NOMO-1 (cell line): ENCODE measurements around the gene CX3CL1.
A peak's percentile ranks its signal among the peaks of the same experiment; 100 is the strongest.
"Not testable (repeated sequence)": the region's sequence is repeated elsewhere in the genome, so short reads cannot be mapped to it uniquely, and the experiment has no call there.

Experiments used
- DNase-seq, 2 experiments: peaks; one replicate each; lab custom pipeline; 2025; ENCODE audit not compliant: unreplicated experiment in 2 of 2; lab: John Stamatoyannopoulos, UW

Gene CX3CL1

GRCh38 chr16:57372372-57373116 is at the start of gene CX3CL1:
TSS of gene CX3CL1 (plus strand) at chr16:57372490. CDS start at chr16:57372569, 79 bp downstream.
- DNase-seq, result no peak

GRCh38 chr16:57324749-57325148 is 47.5 kb upstream of the CX3CL1 start:
- peak in 1 of 2 experiments; percentile 46 for DNase-seq

GRCh38 chr16:57325458-57325857 is 46.8 kb upstream of the CX3CL1 start:
- DNase-seq, result no peak

- DNase-seq, result no peak
These were observed 42.5 kb upstream of the CX3CL1 start for GRCh38 chr16:57329718-57330327.

- no peak for DNase-seq
These were observed 40.9 kb upstream of the CX3CL1 start for GRCh38 chr16:57331355-57331754.

- no peak for DNase-seq
These were observed 38.9 kb upstream of the CX3CL1 start for GRCh38 chr16:57333402-57333801.

GRCh38 chr16:57335366-57335765 is 36.9 kb upstream of the CX3CL1 start:
- no peak for DNase-seq

- peak in 1 of 2 experiments; percentile 37 for DNase-seq
These were observed 31.2 kb upstream of the CX3CL1 start for GRCh38 chr16:57341062-57341440.

GRCh38 chr16:57341441-57342303 is 30.6 kb upstream of the CX3CL1 start:
- DNase-seq, result peak; percentile 60 to 85

- not testable (repeated sequence) for DNase-seq
These were observed 29.7 kb upstream of the CX3CL1 start for GRCh38 chr16:57342606-57343005.

GRCh38 chr16:57343221-57343620 is 29.1 kb upstream of the CX3CL1 start:
- DNase-seq, result peak; percentile 62 to 69

GRCh38 chr16:57344094-57344493 is 28.2 kb upstream of the CX3CL1 start:
- DNase-seq, result not testable (repeated sequence)

- DNase-seq, result no peak
These were observed 27.3 kb upstream of the CX3CL1 start for GRCh38 chr16:57345021-57345420.

- DNase-seq, result no peak
These were observed 26.6 kb upstream of the CX3CL1 start for GRCh38 chr16:57345666-57346204.

- DNase-seq, result no peak
These were observed 24.4 kb upstream of the CX3CL1 start for GRCh38 chr16:57347858-57348257.

- peak in 1 of 2 experiments; percentile 27 for DNase-seq
These were observed 24.0 kb upstream of the CX3CL1 start for GRCh38 chr16:57348327-57348726.

- peak; percentile 77 to 84 for DNase-seq
These were observed 22.9 kb upstream of the CX3CL1 start for GRCh38 chr16:57349212-57350031.

GRCh38 chr16:57352636-57353047 is 19.6 kb upstream of the CX3CL1 start:
- DNase-seq, result no peak

GRCh38 chr16:57354311-57354710 is 18.0 kb upstream of the CX3CL1 start:
- DNase-seq, result no peak

GRCh38 chr16:57355898-57356414 is 16.3 kb upstream of the CX3CL1 start:
- DNase-seq, result no peak
